Measurements from ENCODE around the gene TPD52L2.

- TF ChIP-seq REST (IDR thresholded peaks at IDR 0.05; ENCODE audit: insufficient read depth in 1 of 2, low read depth in 2 of 2, low read length in 1 of 2) = no peak
- no peak for TF ChIP-seq CTCF (IDR thresholded peaks at IDR 0.05)
- TF ChIP-seq SIN3A (IDR thresholded peaks at IDR 0.05; ENCODE audit: borderline replicate concordance, insufficient read depth, low read depth, low read length) = no peak
Observed at GRCh38 chr20:63854069-63854765, 10.9 kb upstream of the TPD52L2 start.
